SK-N-SH (cell line): Measurements from ENCODE around the gene FAM229A. TPM values are rescaled to one million over a fixed set of nuclear protein-coding genes. Genes with fewer than 3 reads are reported as not detected.

ENCODE experiments used
- CTCF ChIA-PET: fragments of 300-600, 350-600 bp; formaldehyde crosslinking; extraction: SDS; loops from one replicate; lab custom pipeline; 2021; lab: Yijun Ruan, JAX
- POLR2A ChIA-PET: fragments of 350-600 bp; sonication (Branson Sonifier 250); formaldehyde crosslinking; extraction: SDS; loops from one replicate; lab custom pipeline; 2020; ENCODE audit warnings: antibody characterized with exemption, inconsistent platforms; lab: Yijun Ruan, JAX
- DNase-seq: peaks from one replicate; pipeline ENCODE4 v3.0.0; 2012
- H2AFZ ChIP-seq: fragments of 200-600 bp; sonication (generic); 2 replicates; pipeline ENCODE4 v1.8.1; 2016; ENCODE audit warnings: antibody characterized with exemption, mild to moderate bottlenecking, low read depth
- H3F3A ChIP-seq: fragments of 200-600 bp; sonication (generic); replicated peaks from 2 replicates; pipeline ENCODE3; 2016; ENCODE audit warnings: antibody characterized with exemption, mild to moderate bottlenecking; ENCODE audit not compliant: insufficient read depth
- H3K27ac ChIP-seq, 2 experiments: fragments of 200-500 bp in 1 of 2; fragments of 200-600 bp in 1 of 2; sonication (Bioruptor generic) in 1 of 2; sonication (generic), shearing (Covaris generic) in 1 of 2; 2 replicates each; pipeline versions ENCODE4 v1.5.1 to v1.6.1; 2014 to 2016; ENCODE audit warnings: low read depth in 2 of 2, inconsistent platforms in 1 of 2, low read length in 1 of 2, mild to moderate bottlenecking in 1 of 2, mixed read lengths in 1 of 2
- H3K27me3 ChIP-seq: fragments of 200-600 bp; sonication (generic), shearing (Covaris generic); 2 replicates; pipeline ENCODE4 v1.6.1; 2016; ENCODE audit warnings: mixed run types; ENCODE audit not compliant: insufficient read depth
- H3K36me3 ChIP-seq, 2 experiments: fragments of 200-500 bp in 1 of 2; fragments of 200-600 bp in 1 of 2; sonication (Bioruptor generic) in 1 of 2; sonication (generic) in 1 of 2; replicated peaks in 1 of 2; 2 replicates each; pipeline versions ENCODE3 to v1.5.1; 2014 to 2016; ENCODE audit warnings: low read length in 1 of 2, mild to moderate bottlenecking in 1 of 2; ENCODE audit not compliant: insufficient read depth in 2 of 2, control insufficient read depth in 1 of 2
- H3K4me1 ChIP-seq, 2 experiments: fragments of 200-500 bp in 1 of 2; fragments of 200-600 bp in 1 of 2; sonication (Bioruptor generic) in 1 of 2; sonication (generic), shearing (Covaris generic) in 1 of 2; 2 replicates each; pipeline versions ENCODE4 v1.5.1 to v1.6.1; 2014 to 2016; ENCODE audit warnings: low read depth in 1 of 2, low read length in 1 of 2, mixed run types in 1 of 2; ENCODE audit not compliant: insufficient read depth in 2 of 2, control insufficient read depth in 1 of 2
- H3K4me2 ChIP-seq: fragments of 200-600 bp; sonication (generic), shearing (Covaris generic); 2 replicates; pipeline ENCODE4 v1.6.1; 2017; ENCODE audit warnings: mixed run types
- H3K4me3 ChIP-seq, 2 experiments: fragments of 200-500 bp in 1 of 2; fragments of 200-600 bp in 1 of 2; sonication (Bioruptor generic) in 1 of 2; sonication (generic), shearing (Covaris generic) in 1 of 2; 2 replicates each; pipeline versions ENCODE4 v1.5.1 to v1.8.1; 2014 to 2016; ENCODE audit warnings: low read depth in 2 of 2, inconsistent platforms in 1 of 2, low read length in 1 of 2, mild to moderate bottlenecking in 1 of 2, mixed read lengths in 1 of 2, moderate library complexity in 1 of 2
- H3K79me2 ChIP-seq: fragments of 200-600 bp; sonication (generic); 2 replicates; pipeline ENCODE4 v1.8.1; 2017; ENCODE audit warnings: mild to moderate bottlenecking; ENCODE audit not compliant: insufficient read depth
- H3K9ac ChIP-seq: fragments of 200-600 bp; sonication (generic); 2 replicates; pipeline ENCODE4 v1.6.1; 2017; ENCODE audit warnings: mixed run types
- H3K9me2 ChIP-seq: fragments of 200-600 bp; sonication (generic); 2 replicates; pipeline ENCODE4 v1.6.1; 2017; ENCODE audit warnings: mixed run types
- H3K9me3 ChIP-seq: fragments of 200-600 bp; sonication (generic); 2 replicates; pipeline ENCODE4 v1.6.1; 2017; ENCODE audit warnings: mixed run types, mild to moderate bottlenecking, moderate library complexity
- H4K20me1 ChIP-seq: fragments of 200-600 bp; sonication (generic); 2 replicates; pipeline ENCODE4 v1.6.1; 2017; ENCODE audit warnings: mild to moderate bottlenecking, mixed run types; ENCODE audit not compliant: insufficient read depth
- CHD2 ChIP-seq: fragments of 150-350 bp; IDR thresholded peaks from 2 replicates; pipeline ENCODE4 v1.6.1; 2018; ENCODE audit warnings: low read length; ENCODE audit not compliant: partially characterized antibody
- ELF1 ChIP-seq: IDR thresholded peaks from 2 replicates; pipeline ENCODE4 v1.4.0; 2012
- EP300 ChIP-seq, 2 experiments: IDR thresholded peaks; 2 replicates each; pipeline versions ENCODE4 v1.4.0 to v1.6.1; 2012; ENCODE audit warnings: borderline replicate concordance in 1 of 2, low read depth in 1 of 2, low read length in 1 of 2
- FOSL2 ChIP-seq: IDR thresholded peaks from 2 replicates; pipeline ENCODE4 v1.4.0; 2012; ENCODE audit warnings: low read depth, mild to moderate bottlenecking, moderate library complexity, borderline replicate concordance
- FOXM1 ChIP-seq: IDR thresholded peaks from 2 replicates; pipeline ENCODE4 v1.4.0; 2012; ENCODE audit warnings: low read depth, mild to moderate bottlenecking
- GABPA ChIP-seq: IDR thresholded peaks from 2 replicates; pipeline ENCODE4 v1.4.0; 2012; ENCODE audit warnings: low read depth, mild to moderate bottlenecking
- MAX ChIP-seq: IDR thresholded peaks from 2 replicates; pipeline ENCODE4 v1.4.0; 2012; ENCODE audit warnings: low read depth
- MEF2A ChIP-seq: IDR thresholded peaks from 2 replicates; pipeline ENCODE4 v1.4.0; 2012; ENCODE audit warnings: low read depth, borderline replicate concordance
- MXI1 ChIP-seq: IDR thresholded peaks from 2 replicates; pipeline ENCODE4 v1.6.1; 2012; ENCODE audit warnings: mild to moderate bottlenecking, low read depth, low read length, improper control_type of control experiment
- NRF1 ChIP-seq: IDR thresholded peaks from 2 replicates; pipeline ENCODE4 v1.6.1; 2012; ENCODE audit warnings: low read depth, mild to moderate bottlenecking, low read length
- POLR2AphosphoS5 ChIP-seq: IDR thresholded peaks from 2 replicates; pipeline ENCODE4 v1.6.1; 2012; ENCODE audit warnings: low read depth, low read length
- RAD21 ChIP-seq: IDR thresholded peaks from 2 replicates; pipeline ENCODE4 v1.6.1; 2012; ENCODE audit warnings: mild to moderate bottlenecking, low read length
- RFX5 ChIP-seq: IDR thresholded peaks from 2 replicates; pipeline ENCODE4 v1.6.1; 2012; ENCODE audit warnings: mild to moderate bottlenecking, improper control_type of control experiment, low read length
- RXRA ChIP-seq: IDR thresholded peaks from 2 replicates; pipeline ENCODE4 v1.4.0; 2012; ENCODE audit warnings: low read depth, mild to moderate bottlenecking, borderline replicate concordance
- SIN3A ChIP-seq: IDR thresholded peaks from 2 replicates; pipeline ENCODE4 v1.6.1; 2012; ENCODE audit warnings: low read depth, mild to moderate bottlenecking, low read length, moderate library complexity, borderline replicate concordance
- SMC3 ChIP-seq: IDR thresholded peaks from 2 replicates; pipeline ENCODE4 v1.6.1; 2012; ENCODE audit warnings: low read depth, low read length, improper control_type of control experiment
- TAF1 ChIP-seq: IDR thresholded peaks from 2 replicates; pipeline ENCODE4 v1.6.1; 2012; ENCODE audit warnings: low read depth, mild to moderate bottlenecking, low read length, moderate library complexity, borderline replicate concordance
- TCF12 ChIP-seq: IDR thresholded peaks from 2 replicates; pipeline ENCODE4 v1.4.0; 2012
- TEAD4 ChIP-seq: IDR thresholded peaks from 2 replicates; pipeline ENCODE4 v1.4.0; 2012; ENCODE audit warnings: mild to moderate bottlenecking, borderline replicate concordance; ENCODE audit not compliant: insufficient read depth
- YY1 ChIP-seq: IDR thresholded peaks from 2 replicates; pipeline ENCODE4 v1.4.0; 2012; ENCODE audit warnings: low read depth, mild to moderate bottlenecking
- WGBS: methylation state at CpG from one replicate; pipeline ENCODE4 v1.1.6; 2017; ENCODE audit warnings: low lambda C conversion rate; 5-methylcytosine and 5-hydroxymethylcytosine counted together
- polyA plus RNA-seq, 3 experiments: library from polyadenylated mRNA; depleted of rRNA; stranded (reverse); fragments of >200 nt; gene quantifications; 2 replicates each; pipeline ENCODE4 v1.2.3, GENCODE V29; 2012
- TF ChIP-seq, protein P1 (sequence below): fragments of 150-350 bp; IDR thresholded peaks from 2 replicates; pipeline ENCODE4 v1.6.1; 2016; ENCODE audit warnings: mild to moderate bottlenecking, low read depth, low read length
- TF ChIP-seq, protein P2 (sequence below): fragments of 150-350 bp; IDR thresholded peaks from 2 replicates; pipeline ENCODE4 v1.6.1; 2017; ENCODE audit warnings: antibody characterized with exemption, low read length, low read depth, borderline replicate concordance
- TF ChIP-seq, protein P3 (sequence below): fragments of 200-600 bp; sonication (generic); IDR thresholded peaks from 2 replicates; pipeline ENCODE4 v1.6.1; 2017; ENCODE audit warnings: antibody characterized with exemption, mild to moderate bottlenecking, moderate library complexity
- TF ChIP-seq, protein P4 (sequence below): IDR thresholded peaks from 2 replicates; pipeline ENCODE4 v1.6.1; 2012; ENCODE audit warnings: mild to moderate bottlenecking, low read depth, low read length, moderate library complexity

FAM229A gene
- polyA plus RNA-seq, 1 of the 3 experiments (the other 2 are of a cell fraction), result 8.0 TPM

DNA sequence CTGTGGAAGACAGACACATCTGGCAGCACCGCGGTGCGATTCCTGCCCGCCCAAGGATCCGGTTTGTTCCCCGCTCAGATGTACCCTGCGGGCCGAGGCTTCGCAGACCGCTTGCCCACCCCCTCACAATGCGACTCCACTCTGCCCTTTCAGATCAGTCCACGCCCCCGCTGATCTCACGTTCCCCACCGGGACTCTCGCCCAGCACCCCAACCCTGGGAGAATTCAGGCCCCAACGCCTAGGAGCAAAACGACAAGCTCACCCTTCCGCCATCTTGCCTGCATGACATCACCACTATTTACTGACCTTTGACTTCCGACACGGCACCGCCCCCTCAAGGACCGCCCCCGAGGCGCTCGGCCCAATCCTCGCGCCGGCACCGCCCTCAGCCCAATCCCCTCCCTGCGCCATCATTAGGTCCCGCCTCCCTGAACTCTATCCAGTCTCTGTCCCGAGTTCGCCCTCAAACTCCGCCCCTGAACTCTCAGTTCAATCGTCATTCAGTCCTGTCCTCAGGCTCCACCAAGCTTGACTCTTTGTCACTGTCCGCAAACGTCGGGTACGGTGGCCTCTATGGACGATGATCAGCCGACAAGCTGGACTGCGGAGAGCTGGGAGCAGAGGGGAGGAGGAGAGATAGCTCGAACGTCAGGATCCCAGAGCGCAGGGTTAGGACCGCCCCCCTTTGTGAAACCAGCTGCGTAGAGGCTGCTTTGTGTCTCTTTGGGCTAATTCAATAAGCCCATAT, 32.0 kb upstream of the FAM229A start, which contains the start of gene BSDC1:
Gene BSDC1, minus strand, starts transcription at position 301 of the 749 bp plus-strand sequence. Its CDS starts 27 bp downstream, at position 274.
- WGBS, result 2% methylated on average over 27 of the region's 48 CpGs
- peak within 1 kb of the TSS; percentile 98 for H2AFZ ChIP-seq
- TF ChIP-seq RXRA, result no peak; the same call in 1 of the 2 replicates
- TF ChIP-seq TCF12, result peak; percentile 49; the same call in 1 of the 2 replicates
- TF ChIP-seq, protein P1, sequence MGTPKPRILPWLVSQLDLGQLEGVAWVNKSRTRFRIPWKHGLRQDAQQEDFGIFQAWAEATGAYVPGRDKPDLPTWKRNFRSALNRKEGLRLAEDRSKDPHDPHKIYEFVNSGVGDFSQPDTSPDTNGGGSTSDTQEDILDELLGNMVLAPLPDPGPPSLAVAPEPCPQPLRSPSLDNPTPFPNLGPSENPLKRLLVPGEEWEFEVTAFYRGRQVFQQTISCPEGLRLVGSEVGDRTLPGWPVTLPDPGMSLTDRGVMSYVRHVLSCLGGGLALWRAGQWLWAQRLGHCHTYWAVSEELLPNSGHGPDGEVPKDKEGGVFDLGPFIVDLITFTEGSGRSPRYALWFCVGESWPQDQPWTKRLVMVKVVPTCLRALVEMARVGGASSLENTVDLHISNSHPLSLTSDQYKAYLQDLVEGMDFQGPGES, result peak; percentile 15; the same call in 1 of the 2 replicates
- peak; percentile 79 for TF ChIP-seq CHD2
- peak; percentile 61; the same call in 1 of the 2 replicates for TF ChIP-seq MAX
- no peak for TF ChIP-seq TEAD4
- TF ChIP-seq, protein P2, sequence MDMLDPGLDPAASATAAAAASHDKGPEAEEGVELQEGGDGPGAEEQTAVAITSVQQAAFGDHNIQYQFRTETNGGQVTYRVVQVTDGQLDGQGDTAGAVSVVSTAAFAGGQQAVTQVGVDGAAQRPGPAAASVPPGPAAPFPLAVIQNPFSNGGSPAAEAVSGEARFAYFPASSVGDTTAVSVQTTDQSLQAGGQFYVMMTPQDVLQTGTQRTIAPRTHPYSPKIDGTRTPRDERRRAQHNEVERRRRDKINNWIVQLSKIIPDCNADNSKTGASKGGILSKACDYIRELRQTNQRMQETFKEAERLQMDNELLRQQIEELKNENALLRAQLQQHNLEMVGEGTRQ, result no peak
- no peak for TF ChIP-seq RAD21
- no peak for TF ChIP-seq MEF2A
- 0 out of 2 replicates have a peak, but pooled peaks have one; percentile 30 for TF ChIP-seq NRF1
- TF ChIP-seq MXI1, result peak; percentile 78
- TF ChIP-seq, protein P3, sequence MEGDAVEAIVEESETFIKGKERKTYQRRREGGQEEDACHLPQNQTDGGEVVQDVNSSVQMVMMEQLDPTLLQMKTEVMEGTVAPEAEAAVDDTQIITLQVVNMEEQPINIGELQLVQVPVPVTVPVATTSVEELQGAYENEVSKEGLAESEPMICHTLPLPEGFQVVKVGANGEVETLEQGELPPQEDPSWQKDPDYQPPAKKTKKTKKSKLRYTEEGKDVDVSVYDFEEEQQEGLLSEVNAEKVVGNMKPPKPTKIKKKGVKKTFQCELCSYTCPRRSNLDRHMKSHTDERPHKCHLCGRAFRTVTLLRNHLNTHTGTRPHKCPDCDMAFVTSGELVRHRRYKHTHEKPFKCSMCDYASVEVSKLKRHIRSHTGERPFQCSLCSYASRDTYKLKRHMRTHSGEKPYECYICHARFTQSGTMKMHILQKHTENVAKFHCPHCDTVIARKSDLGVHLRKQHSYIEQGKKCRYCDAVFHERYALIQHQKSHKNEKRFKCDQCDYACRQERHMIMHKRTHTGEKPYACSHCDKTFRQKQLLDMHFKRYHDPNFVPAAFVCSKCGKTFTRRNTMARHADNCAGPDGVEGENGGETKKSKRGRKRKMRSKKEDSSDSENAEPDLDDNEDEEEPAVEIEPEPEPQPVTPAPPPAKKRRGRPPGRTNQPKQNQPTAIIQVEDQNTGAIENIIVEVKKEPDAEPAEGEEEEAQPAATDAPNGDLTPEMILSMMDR, result no peak
- TF ChIP-seq, protein P4, sequence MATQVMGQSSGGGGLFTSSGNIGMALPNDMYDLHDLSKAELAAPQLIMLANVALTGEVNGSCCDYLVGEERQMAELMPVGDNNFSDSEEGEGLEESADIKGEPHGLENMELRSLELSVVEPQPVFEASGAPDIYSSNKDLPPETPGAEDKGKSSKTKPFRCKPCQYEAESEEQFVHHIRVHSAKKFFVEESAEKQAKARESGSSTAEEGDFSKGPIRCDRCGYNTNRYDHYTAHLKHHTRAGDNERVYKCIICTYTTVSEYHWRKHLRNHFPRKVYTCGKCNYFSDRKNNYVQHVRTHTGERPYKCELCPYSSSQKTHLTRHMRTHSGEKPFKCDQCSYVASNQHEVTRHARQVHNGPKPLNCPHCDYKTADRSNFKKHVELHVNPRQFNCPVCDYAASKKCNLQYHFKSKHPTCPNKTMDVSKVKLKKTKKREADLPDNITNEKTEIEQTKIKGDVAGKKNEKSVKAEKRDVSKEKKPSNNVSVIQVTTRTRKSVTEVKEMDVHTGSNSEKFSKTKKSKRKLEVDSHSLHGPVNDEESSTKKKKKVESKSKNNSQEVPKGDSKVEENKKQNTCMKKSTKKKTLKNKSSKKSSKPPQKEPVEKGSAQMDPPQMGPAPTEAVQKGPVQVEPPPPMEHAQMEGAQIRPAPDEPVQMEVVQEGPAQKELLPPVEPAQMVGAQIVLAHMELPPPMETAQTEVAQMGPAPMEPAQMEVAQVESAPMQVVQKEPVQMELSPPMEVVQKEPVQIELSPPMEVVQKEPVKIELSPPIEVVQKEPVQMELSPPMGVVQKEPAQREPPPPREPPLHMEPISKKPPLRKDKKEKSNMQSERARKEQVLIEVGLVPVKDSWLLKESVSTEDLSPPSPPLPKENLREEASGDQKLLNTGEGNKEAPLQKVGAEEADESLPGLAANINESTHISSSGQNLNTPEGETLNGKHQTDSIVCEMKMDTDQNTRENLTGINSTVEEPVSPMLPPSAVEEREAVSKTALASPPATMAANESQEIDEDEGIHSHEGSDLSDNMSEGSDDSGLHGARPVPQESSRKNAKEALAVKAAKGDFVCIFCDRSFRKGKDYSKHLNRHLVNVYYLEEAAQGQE, result peak; percentile 59; the same call in 1 of the 2 replicates
- peak in 1 of 2 experiments; percentile 68; a peak in 2 of 4 replicates for TF ChIP-seq EP300 (IDR thresholded peaks at IDR 0.05; ENCODE audit: borderline replicate concordance in 1 of 2, low read depth in 1 of 2, low read length in 1 of 2)
- TF ChIP-seq YY1, result peak; percentile 96
- TF ChIP-seq SIN3A, result peak; percentile 83; the same call in 1 of the 2 replicates
- TF ChIP-seq GABPA, result 0 out of 2 replicates have a peak, but pooled peaks have one; percentile 24
- TF ChIP-seq ELF1, result peak; percentile 24; the same call in 1 of the 2 replicates
- TF ChIP-seq TAF1, result peak; percentile 60
- 0 out of 2 replicates have a peak, but pooled peaks have one; percentile 20 for TF ChIP-seq FOSL2
- no peak; the same call in 1 of the 2 replicates for TF ChIP-seq SMC3
- no peak for TF ChIP-seq FOXM1
- TF ChIP-seq POLR2AphosphoS5, result peak; percentile 93
- TF ChIP-seq RFX5, result peak; percentile 41; the same call in 1 of the 2 replicates

More for the DNA sequence above, 32.0 kb upstream of the FAM229A start, which contains the start of gene BSDC1:
- Histone ChIP-seq H3K9ac (peak within 1 kb of the TSS; percentile 89), H3K79me2 (peaks cover 49% of the 10 kb centered on the region), H3K4me2 (peak within 1 kb of the TSS; percentile 80), H3K27me3 (no peaks in the 10 kb centered on the region), H4K20me1 (no peaks in the 10 kb centered on the region), H3K4me3 (peak within 1 kb of the TSS; percentile 83 to 84), H3K4me1 (peaks cover 0 to 7% of the 10 kb centered on the region in 2 experiments; a peak in 2 of 4 replicates), H3K27ac (peak within 1 kb of the TSS; percentile 92 to 95), H3K9me3 (no peaks in the 10 kb centered on the region), H3K36me3 (peaks cover 9 to 18% of the 10 kb centered on the region in 2 experiments), H3K9me2 (no peaks in the 10 kb centered on the region), H3F3A (peaks cover 16% of the 10 kb centered on the region)
- ChIA-PET CTCF (interaction anchor here (0.6 to 2.2 kb wide), 5 partner anchors 19 to 436 kb away, joined by 3 to 8 read pairs (median 4); partner anchors contain the start of gene MARCKSL1), POLR2A (interaction anchor here (0.6 to 1.5 kb wide), 8 partner anchors 15 to 257 kb away, joined by 3 to 6 read pairs (median 4); partner anchors contain the start of genes MARCKSL1, RBBP4 and ZBTB8OS)
- DNase-seq, result peak; percentile 94
